ENCODE results near the gene ACAP3.

ACAP3 gene

GRCh38 chr1:1332774-1333480 is 25.2 kb upstream of the ACAP3 start:
- Histone ChIP-seq H3K9me3 (replicated peaks; ENCODE audit: insufficient read depth, low read length) (no peaks in the 10 kb centered on the region), H3K27ac (ENCODE audit: low read length) (no peak overlapping the region), H3K9ac (ENCODE audit: low read length) (no peak overlapping the region), H3K4me1 (ENCODE audit: low read length) (no peaks in the 10 kb centered on the region), H3K79me2 (ENCODE audit: low read length) (no peaks in the 10 kb centered on the region), H3F3A (ENCODE audit: insufficient read depth, low read length) (no peaks in the 10 kb centered on the region), H4K20me1 (ENCODE audit: insufficient read depth, low read length) (no peaks in the 10 kb centered on the region), H3K27me3 (replicated peaks; ENCODE audit: insufficient read depth, low read length) (no peaks in the 10 kb centered on the region), H3K9me2 (replicated peaks; ENCODE audit: insufficient read depth, low read length) (no peaks in the 10 kb centered on the region), H3K36me3 (replicated peaks; ENCODE audit: insufficient read depth, low read length) (no peaks in the 10 kb centered on the region), H2AFZ (ENCODE audit: low read length) (no peak overlapping the region), H3K4me3 (ENCODE audit: low read length) (no peak overlapping the region), H3K4me2 (ENCODE audit: low read depth, low read length) (no peak overlapping the region)
- DNase-seq, result no peak
- TF ChIP-seq EZH2 (optimal IDR thresholded peaks at IDR 0.05; ENCODE audit: low read depth, low read length) (no peak), CTCF (IDR thresholded peaks at IDR 0.05; ENCODE audit: low read length) (no peak), EZH2phosphoT487 (IDR thresholded peaks at IDR 0.05; ENCODE audit: low read length) (no peak)

- H3K4me3 ChIP-seq (ENCODE audit: low read length), result no peak overlapping the region
- no peaks in the 10 kb centered on the region for H3K36me3 ChIP-seq (replicated peaks; ENCODE audit: insufficient read depth, low read length)
- no peaks in the 10 kb centered on the region for H3K9me3 ChIP-seq (replicated peaks; ENCODE audit: insufficient read depth, low read length)
- no peaks in the 10 kb centered on the region for H4K20me1 ChIP-seq (ENCODE audit: insufficient read depth, low read length)
- no peaks in the 10 kb centered on the region for H3K27me3 ChIP-seq (replicated peaks; ENCODE audit: insufficient read depth, low read length)
- no peak overlapping the region for H3K27ac ChIP-seq (ENCODE audit: low read length)
- no peak overlapping the region for H2AFZ ChIP-seq (ENCODE audit: low read length)
- H3K79me2 ChIP-seq (ENCODE audit: low read length), result peaks cover 2% of the 10 kb centered on the region; the same call in 1 of the 2 replicates
- DNase-seq, result no peak
- no peak for TF ChIP-seq EZH2phosphoT487 (IDR thresholded peaks at IDR 0.05; ENCODE audit: low read length)
- TF ChIP-seq EZH2 (optimal IDR thresholded peaks at IDR 0.05; ENCODE audit: low read depth, low read length), result no peak
- TF ChIP-seq CTCF (IDR thresholded peaks at IDR 0.05; ENCODE audit: low read length), result no peak
- no peaks in the 10 kb centered on the region for H3K4me1 ChIP-seq (ENCODE audit: low read length)
- H3K9me2 ChIP-seq (replicated peaks; ENCODE audit: insufficient read depth, low read length), result no peaks in the 10 kb centered on the region
- H3F3A ChIP-seq (ENCODE audit: insufficient read depth, low read length), result no peaks in the 10 kb centered on the region
- H3K9ac ChIP-seq (ENCODE audit: low read length), result no peak overlapping the region
- no peak overlapping the region for H3K4me2 ChIP-seq (ENCODE audit: low read depth, low read length)
Observed at GRCh38 chr1:1332031-1332755, 24.5 kb upstream of the ACAP3 start.

GRCh38 chr1:1331068-1331965 is 23.6 kb upstream of the ACAP3 start, which contains the start of gene TAS1R3:
TSS of gene TAS1R3 (plus strand) at chr1:1331280. CDS start at chr1:1331346, 66 bp downstream.
- Histone ChIP-seq H3K27me3 (replicated peaks; ENCODE audit: insufficient read depth, low read length) (no peaks in the 10 kb centered on the region), H3K79me2 (ENCODE audit: low read length) (peaks cover 10% of the 10 kb centered on the region), H4K20me1 (ENCODE audit: insufficient read depth, low read length) (no peaks in the 10 kb centered on the region), H3K4me2 (ENCODE audit: low read depth, low read length) (no peak within 1 kb of the TSS), H3K9me3 (replicated peaks; ENCODE audit: insufficient read depth, low read length) (no peaks in the 10 kb centered on the region), H3K9ac (ENCODE audit: low read length) (no peak within 1 kb of the TSS), H3K27ac (ENCODE audit: low read length) (no peak within 1 kb of the TSS), H3K4me3 (ENCODE audit: low read length) (no peak within 1 kb of the TSS), H3K9me2 (replicated peaks; ENCODE audit: insufficient read depth, low read length) (no peaks in the 10 kb centered on the region), H2AFZ (ENCODE audit: low read length) (no peak within 1 kb of the TSS), H3K36me3 (replicated peaks; ENCODE audit: insufficient read depth, low read length) (no peaks in the 10 kb centered on the region), H3F3A (ENCODE audit: insufficient read depth, low read length) (no peaks in the 10 kb centered on the region), H3K4me1 (ENCODE audit: low read length) (no peaks in the 10 kb centered on the region; the same call in 1 of the 2 replicates)
- no peak for DNase-seq
- TF ChIP-seq EZH2 (optimal IDR thresholded peaks at IDR 0.05; ENCODE audit: low read depth, low read length), result no peak
- no peak for TF ChIP-seq CTCF (IDR thresholded peaks at IDR 0.05; ENCODE audit: low read length)
- no peak for TF ChIP-seq EZH2phosphoT487 (IDR thresholded peaks at IDR 0.05; ENCODE audit: low read length)

Measured in MM.1S (cell line).